Measurements from ENCODE around the gene AHCTF1. TPM values are rescaled to one million over a fixed set of nuclear protein-coding genes. Genes with fewer than 3 reads are reported as not detected.

The AHCTF1 gene
- total and polyA plus RNA-seq, 2 of the 8 experiments (the other 6 are each of a cell fraction or from before 2014, with no cell fraction given) = 7.9 to 44.5 TPM

- Histone ChIP-seq H3K27ac (ENCODE audit: low read depth, low read length) (no peak overlapping the region), H3K27me3 (replicated peaks in 1 of 4; ENCODE audit: control insufficient read depth in 3 of 4, extremely low read depth in 1 of 4, insufficient read depth in 3 of 4, low read length in 3 of 4) (no peaks in the 10 kb centered on the region), H2BK5ac (ENCODE audit: low read depth, low read length) (no peak overlapping the region), H2BK20ac (ENCODE audit: low read length) (no peak overlapping the region), H3K79me1 (ENCODE audit: low read depth, low read length) (no peaks in the 10 kb centered on the region), H4K20me1 (replicated peaks in 1 of 2; ENCODE audit: control insufficient read depth in 1 of 2, insufficient read depth in 2 of 2, low read length in 2 of 2) (no peaks in the 10 kb centered on the region), H3K36me3 (ENCODE audit: control insufficient read depth in 2 of 4, insufficient read depth in 4 of 4, low read length in 3 of 4) (no peaks in the 10 kb centered on the region), H4K8ac (ENCODE audit: extremely low read depth, insufficient read depth, low read length) (no peak overlapping the region), H3K9ac (replicated peaks in 1 of 4; ENCODE audit: extremely low read depth in 1 of 4, low read depth in 3 of 4, low read length in 3 of 4) (no peak overlapping the region), H3K79me2 (ENCODE audit: control insufficient read depth in 1 of 2, insufficient read depth in 2 of 2, low read length in 2 of 2) (no peaks in the 10 kb centered on the region), H3K23me2 (ENCODE audit: low read depth, low read length) (no peaks in the 10 kb centered on the region; the same call in 1 of the 2 replicates), H3K14ac (ENCODE audit: insufficient read length) (no peak overlapping the region), H3K9me3 (ENCODE audit: insufficient read depth in 2 of 2, low read depth in 1 of 2, low read length in 1 of 2) (no peaks in the 10 kb centered on the region), H3K4ac (replicated peaks; ENCODE audit: insufficient read length, low read depth, low read length) (no peak overlapping the region), H3K56ac (replicated peaks; ENCODE audit: insufficient read length, low read depth, low read length) (no peak overlapping the region), H2BK120ac (replicated peaks; ENCODE audit: low read depth, low read length) (no peak overlapping the region), H2AFZ (ENCODE audit: low read length) (no peak overlapping the region), H2BK12ac (ENCODE audit: low read depth, low read length) (no peak overlapping the region), H2AK5ac (ENCODE audit: low read depth, low read length) (no peak overlapping the region), H2BK15ac (ENCODE audit: low read length) (no peak overlapping the region), H4K5ac (ENCODE audit: insufficient read length, low read depth, low read length) (no peak overlapping the region), H4K91ac (replicated peaks; ENCODE audit: insufficient read length, low read length) (no peak overlapping the region), H3K4me1 (replicated peaks in 1 of 4; ENCODE audit: control insufficient read depth in 3 of 4, insufficient read depth in 4 of 4, low read length in 3 of 4) (peaks cover 4 to 10% (median 7%) of the 10 kb centered on the region in 4 experiments), H3K23ac (ENCODE audit: insufficient read length) (no peak overlapping the region), H3K18ac (ENCODE audit: extremely low read depth, low read length) (no peak overlapping the region), H3K4me3 (ENCODE audit: extremely low read depth in 1 of 4, insufficient read depth in 2 of 4, low read depth in 3 of 4, low read length in 4 of 4) (no peak overlapping the region), H3K4me2 (ENCODE audit: insufficient read depth in 1 of 2, low read depth in 2 of 2, low read length in 2 of 2) (no peak overlapping the region)
- TF ChIP-seq CTCF (IDR thresholded peaks at IDR 0.05; ENCODE audit: control extremely low read depth in 1 of 3, insufficient read depth in 1 of 3, low read depth in 1 of 3, low read length in 3 of 3) = 0 out of 4 replicates have a peak, but pooled peaks of 1 of the 3 experiments have one; percentile 6
- TF ChIP-seq NANOG (IDR thresholded peaks at IDR 0.05; ENCODE audit: insufficient read depth, low read depth, low read length, poor library complexity, severe bottlenecking) = no peak
- FAIRE-seq (no peak), DNase-seq (ENCODE audit: low read depth in 1 of 2, low spot score in 2 of 2) (no peak)
- WGBS, 2 experiments (ENCODE audit: extremely low coverage in 1 of 2, insufficient coverage in 1 of 2, insufficient read length in 1 of 2, insufficient replicate concordance in 2 of 2, low coverage in 1 of 2, low lambda C conversion rate in 2 of 2, missing lambda C conversion rate in 1 of 2) = 82% methylated on average over 6 of the region's 6 CpGs; no CpG with 5 or more reads in 1 of the 2 experiments
- POLR2A ChIA-PET (ENCODE audit: partially characterized antibody) = interaction anchor here (2.5 kb wide), 1 partner anchor 15 kb away, joined by 10 read pairs; no protein-coding TSS in a partner anchor
- CTCF ChIA-PET (ENCODE audit: partially characterized antibody) = interaction anchor here (0.9 to 1.8 kb wide), 2 partner anchors 10 to 26 kb away, joined by 4 to 7 read pairs; no protein-coding TSS in a partner anchor
Observed at GRCh38 chr1:246809473-246809872, 122.3 kb downstream of the AHCTF1 start.
